NCI-H2196 (cell line): Measurements from ENCODE around the gene MOCOS.
"Not testable (repeated sequence)": the region's sequence is repeated elsewhere in the genome, so short reads cannot be mapped to it uniquely, and the experiment has no call there.

Experiments
- DNase-seq: peaks from one replicate; lab custom pipeline; 2025; ENCODE audit not compliant: unreplicated experiment; lab: John Stamatoyannopoulos, UW

The MOCOS gene

GRCh38 chr18:36200354-36200771 is 13.1 kb downstream of the MOCOS start:
- no peak for DNase-seq

GRCh38 chr18:36201765-36202164 is 14.5 kb downstream of the MOCOS start:
- no peak for DNase-seq

DNA sequence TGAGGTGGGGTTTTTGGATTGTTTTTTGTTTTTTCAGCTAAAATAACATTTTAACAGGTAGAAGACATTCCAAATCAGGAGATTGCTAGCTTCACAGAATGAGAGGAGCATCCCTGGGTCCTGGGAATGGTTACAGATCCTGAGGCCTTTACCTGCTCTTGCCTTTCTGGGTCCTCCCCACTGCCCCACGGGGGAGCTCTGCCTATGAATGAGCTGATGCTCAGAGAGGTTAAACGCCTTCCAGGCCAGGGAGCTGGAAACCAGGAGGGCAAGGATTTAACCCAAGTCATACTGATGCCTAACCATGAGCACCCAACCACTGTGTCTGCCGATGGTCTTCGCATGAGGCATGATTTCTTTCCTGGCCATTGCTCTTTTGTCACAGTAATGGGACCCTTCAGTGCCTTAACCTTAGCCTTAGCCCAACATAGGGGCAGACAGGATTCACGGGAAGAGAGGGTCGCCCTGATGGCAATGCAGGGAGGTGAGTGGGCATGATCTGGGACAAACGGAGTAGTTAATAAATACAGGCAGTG is 16.1 kb downstream of the MOCOS start:
- DNase-seq: no peak

DNA sequence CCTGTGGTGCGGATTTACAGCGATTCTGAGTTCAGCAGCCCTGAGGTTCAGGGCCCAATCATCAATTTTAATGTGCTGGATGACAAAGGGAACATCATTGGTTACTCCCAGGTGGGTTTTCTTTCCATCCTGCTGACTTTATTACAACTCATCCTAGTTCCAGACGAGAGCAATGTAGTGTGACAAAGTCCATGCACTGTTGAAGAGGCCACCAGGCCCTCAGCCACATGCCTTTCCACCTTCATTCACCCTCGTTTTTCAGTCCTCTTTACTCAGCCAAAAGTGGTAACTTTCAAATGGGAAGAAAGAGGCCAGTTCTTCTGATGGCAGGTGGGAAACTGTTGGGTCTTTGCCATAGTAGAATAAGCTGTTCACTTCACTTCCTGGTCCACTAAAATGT is 17.9 kb downstream of the MOCOS start:
- DNase-seq: no peak

DNA sequence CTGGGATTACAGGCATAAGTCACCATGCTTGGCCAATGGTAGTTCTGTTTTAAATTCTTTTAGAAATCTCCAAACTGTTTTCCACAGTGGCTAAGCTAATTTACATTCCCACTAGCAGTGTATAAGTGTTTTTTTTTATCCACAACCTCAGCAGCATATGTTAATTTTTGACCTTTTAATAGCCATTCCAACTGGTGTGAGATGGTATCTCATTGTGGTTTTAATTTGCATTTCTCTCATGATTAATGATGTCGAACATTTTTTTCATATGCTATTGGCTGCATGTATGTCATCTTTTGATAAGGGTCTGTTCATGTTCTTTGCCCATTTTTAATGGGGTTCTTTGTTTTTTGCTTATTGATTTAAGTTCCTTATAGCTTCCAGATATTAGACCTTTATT is 20.0 kb downstream of the MOCOS start:
- no peak for DNase-seq

DNA sequence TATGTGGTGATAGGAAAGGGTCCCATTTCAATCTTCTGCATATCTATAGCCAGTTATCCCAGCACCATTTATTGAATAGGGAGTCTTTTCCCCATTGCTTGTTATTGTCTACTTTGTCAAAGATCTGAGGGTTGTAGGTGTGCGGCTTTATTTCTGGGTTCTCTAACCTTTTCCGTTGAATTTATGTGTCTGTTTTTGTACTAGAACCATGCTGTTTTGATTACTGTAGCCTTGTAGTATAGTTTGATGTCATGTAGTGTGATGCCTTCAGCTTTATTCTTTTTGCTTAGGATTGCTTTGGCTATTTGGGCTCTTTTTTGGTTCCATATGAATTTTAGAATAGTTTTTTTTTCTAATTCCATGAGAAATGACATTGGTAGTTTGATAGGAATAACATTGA is 20.7 kb downstream of the MOCOS start:
- not testable (repeated sequence) for DNase-seq

DNA sequence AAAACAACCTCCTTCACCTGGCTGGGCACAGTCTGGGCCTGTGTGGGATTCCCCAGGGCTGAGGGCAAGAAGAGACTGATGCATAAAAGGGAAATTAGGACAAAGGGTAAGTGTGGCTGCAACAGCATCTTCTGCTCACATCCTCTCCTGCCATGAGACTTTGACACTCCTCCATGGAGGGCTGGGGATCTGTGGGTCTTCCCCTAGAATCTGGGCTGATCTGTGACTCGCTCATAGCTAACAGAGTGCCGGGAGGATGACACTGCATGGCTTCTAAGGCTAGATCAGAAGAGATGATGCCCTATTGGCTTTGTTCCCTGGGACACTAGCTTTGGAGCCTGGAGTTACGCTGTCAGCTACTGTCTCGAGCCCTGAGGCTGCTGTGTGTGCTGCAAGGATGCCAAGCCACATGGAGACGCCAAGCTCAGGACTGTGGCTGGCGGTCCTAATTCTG is 24.3 kb downstream of the MOCOS start:
- DNase-seq: no peak

DNA sequence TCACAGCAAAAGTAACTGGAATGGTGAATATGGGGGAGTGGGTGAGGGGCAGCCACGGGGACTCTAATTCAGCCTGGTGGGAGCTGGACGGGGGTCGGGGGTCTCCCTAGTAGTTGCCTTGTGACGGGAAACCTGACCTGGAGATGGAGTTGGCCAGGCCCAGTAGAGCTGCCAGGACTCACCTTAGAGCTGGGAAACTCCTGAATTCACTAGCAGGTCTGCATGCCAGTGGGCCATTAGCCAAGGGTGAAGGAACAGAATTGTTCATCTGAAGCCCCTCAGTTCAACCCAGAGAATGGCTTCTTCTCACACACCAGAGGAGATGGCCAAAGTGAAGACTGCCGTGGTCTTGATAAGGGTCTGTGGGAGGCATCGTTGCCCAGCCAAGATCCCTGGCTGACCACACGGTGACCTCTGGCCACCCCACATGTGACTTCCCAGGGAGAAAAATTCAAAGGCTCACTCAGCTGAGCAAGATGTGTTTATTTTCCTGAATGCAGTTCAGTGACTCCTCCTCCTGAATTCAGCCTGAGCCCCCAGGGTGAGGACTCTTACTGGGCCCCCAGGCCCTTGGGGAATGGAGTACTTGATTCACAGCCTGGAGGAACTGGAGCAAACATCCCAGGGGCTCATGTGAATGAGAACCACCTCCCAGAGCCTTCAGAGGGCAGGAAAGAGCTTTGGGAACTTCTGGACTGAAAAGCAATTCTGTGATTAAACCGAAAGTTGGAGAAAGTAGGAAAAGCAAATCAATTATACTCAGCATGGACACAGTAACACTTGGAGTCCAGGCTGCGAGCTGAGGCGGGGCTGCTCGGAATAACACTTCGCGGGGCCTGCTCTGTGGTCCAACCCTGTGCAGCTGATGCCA is 25.2 kb downstream of the MOCOS start:
- DNase-seq: no peak

DNA sequence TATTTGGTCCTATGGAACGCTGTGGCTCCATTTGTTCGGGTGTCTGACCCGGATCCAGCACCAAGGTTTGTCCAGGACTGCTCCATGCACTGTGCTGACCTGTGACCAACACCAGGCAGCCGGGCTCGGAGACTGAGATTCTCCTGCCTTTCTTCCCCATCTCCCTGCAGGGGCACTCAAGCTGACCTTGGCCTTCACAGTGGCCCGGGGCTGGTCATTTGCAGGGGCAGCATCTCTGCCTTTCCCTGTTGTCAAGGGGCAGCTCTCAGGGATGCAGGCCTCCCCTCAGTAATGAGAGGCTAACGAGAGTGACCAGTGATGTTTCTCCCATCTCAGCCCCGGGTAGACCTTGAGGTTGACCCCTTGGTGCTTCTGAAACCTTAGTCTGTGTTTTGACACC is 27.5 kb downstream of the MOCOS start:
- DNase-seq: no peak

DNA sequence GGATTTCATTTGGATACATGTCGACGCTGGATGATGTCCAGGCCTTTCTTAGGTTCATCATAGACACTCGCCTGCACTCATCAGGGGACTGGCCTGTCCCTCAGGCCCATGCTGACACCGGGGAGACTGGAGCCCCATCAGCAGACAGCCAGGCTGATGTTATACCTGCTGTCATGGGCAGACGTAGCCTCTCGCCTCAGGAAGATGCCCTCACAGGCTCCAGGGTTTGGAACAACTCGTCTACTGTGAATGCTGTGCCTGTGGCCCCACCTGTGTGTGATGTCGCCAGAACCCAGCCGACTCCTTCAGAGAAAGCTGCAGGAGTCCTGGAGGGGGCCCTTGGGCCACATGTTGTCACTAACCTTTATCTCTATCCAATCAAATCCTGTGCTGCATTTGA is 28.3 kb downstream of the MOCOS start:
- no peak for DNase-seq

DNA sequence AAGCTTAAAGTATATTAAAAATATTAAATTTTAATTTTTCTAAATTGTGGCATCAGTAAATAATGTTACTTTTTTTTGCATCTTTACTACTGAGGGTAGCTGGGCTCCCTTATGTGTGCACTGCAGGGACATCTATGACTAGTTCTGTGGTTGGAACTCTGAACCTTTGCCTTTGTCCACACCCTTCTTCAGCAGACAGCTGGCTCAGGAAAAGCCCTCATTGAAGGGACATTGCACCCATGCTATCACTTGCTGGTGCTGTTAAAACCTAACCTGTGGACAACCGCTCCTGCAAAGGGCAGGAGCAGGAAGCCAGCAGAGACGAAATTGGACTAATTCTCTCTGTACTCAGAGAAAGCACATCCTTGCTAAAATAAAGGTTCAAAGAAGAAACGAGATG is 30.1 kb downstream of the MOCOS start:
- no peak for DNase-seq

GRCh38 chr18:36229188-36229587 is 41.9 kb downstream of the MOCOS start:
- DNase-seq: no peak

- not testable (repeated sequence) for DNase-seq
These were observed 53.2 kb downstream of the MOCOS start for GRCh38 chr18:36240510-36240909.

DNA sequence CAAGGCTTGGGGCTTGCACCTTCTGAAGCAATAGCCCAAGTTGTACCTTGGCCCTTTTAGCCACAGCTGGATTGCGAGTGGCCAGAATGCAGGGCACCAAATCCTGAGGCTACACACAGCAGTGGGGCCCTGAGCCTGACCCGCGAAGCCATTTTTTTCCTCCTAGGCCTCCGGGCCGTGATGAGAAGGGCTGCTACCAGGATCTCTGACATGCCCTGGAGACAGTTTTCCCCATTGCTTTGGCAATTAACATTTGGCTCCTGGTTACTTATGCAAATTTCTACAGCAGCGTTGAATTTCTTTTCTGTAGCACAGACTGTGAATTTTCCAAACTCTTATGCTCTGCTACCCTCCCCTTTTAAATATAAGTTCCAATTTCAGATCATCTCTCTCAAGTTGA is 54.5 kb downstream of the MOCOS start:
- DNase-seq: no peak

GRCh38 chr18:36247036-36247435 is 59.7 kb downstream of the MOCOS start:
- DNase-seq: no peak

- DNase-seq: no peak
These were observed 62.1 kb downstream of the MOCOS start for GRCh38 chr18:36249392-36249791.

- no peak for DNase-seq
These were observed 63.5 kb downstream of the MOCOS start for GRCh38 chr18:36250827-36251226.

GRCh38 chr18:36255072-36255698 is 67.9 kb downstream of the MOCOS start:
- DNase-seq: no peak

GRCh38 chr18:36256094-36256493 is 68.8 kb downstream of the MOCOS start:
- DNase-seq: no peak

DNA sequence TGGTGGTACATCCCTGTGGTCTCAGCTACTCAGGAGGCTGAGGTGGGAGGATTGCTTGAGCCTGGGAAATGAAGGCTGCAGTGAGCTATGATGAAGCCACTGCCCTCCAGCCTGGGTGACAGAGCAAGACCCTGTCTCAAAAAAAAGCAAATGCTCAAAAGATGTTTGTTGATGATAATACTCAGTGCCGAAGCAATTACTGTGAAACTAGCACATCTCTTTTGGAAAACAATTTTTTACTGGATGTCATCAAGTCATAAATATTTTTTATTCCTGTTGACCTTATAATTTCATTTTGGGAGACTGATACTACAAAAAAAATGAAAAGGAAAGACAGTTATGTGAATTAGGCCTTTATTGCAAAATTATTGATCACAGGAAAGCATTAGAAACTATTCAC is 75.7 kb downstream of the MOCOS start:
- no peak for DNase-seq

GRCh38 chr18:36264283-36264682 is 77.0 kb downstream of the MOCOS start:
- DNase-seq: no peak

- DNase-seq: no peak
These were observed 77.7 kb downstream of the MOCOS start for GRCh38 chr18:36265015-36265414.
